GM10266 (cell line): ENCODE data around the gene PARD3.

Experiments used
- DNase-seq: peaks from one replicate; pipeline ENCODE4 v3.0.0; 2012; ENCODE audit errors: extremely low spot score
- TF ChIP-seq, protein P1 (sequence below): IDR thresholded peaks from 2 replicates; pipeline ENCODE4 v1.5.1; 2012; ENCODE audit warnings: mild to moderate bottlenecking, low read depth; ENCODE audit not compliant: control insufficient read depth, insufficient read depth; ENCODE audit errors: missing control alignments

PARD3 gene

DNA sequence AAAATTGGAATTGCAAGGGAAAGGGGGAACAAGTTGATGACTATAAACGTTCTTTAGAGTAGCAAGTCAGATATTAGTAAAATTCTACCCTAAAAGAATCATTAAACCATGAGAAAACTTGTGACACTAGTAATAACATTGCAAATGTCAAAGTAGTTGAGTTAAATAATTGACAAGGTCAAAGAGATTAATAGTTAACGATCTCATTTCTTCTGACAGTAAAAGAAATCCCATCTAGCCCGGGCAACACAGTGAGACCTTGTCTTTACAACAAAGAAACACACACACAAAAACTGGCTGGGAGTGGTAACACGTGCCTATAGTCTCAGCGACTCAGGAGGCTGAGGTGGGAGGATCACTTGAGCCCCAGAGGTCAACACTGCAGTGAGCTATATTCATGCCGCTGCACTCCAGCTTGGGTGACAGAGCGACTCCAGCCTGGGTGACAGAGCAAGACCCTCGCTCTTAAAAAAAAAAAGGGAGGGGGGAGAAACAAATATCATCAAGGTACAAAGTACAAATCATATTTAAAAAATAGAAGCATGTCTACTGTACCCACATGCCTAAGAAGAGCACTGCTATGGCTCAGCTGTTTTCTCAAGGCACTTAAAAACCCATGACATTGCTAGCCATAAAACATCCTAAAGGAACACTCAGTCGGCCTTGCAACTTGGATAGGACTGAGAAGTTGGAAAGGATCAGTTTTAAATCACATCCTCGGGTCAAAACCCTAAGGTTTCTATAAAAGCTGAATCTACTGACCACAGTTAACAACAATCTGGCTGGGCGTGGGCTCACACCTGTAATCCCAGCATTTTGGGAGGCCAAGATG lies 401.1 kb downstream of the PARD3 start:
- DNase-seq: no peak

DNA sequence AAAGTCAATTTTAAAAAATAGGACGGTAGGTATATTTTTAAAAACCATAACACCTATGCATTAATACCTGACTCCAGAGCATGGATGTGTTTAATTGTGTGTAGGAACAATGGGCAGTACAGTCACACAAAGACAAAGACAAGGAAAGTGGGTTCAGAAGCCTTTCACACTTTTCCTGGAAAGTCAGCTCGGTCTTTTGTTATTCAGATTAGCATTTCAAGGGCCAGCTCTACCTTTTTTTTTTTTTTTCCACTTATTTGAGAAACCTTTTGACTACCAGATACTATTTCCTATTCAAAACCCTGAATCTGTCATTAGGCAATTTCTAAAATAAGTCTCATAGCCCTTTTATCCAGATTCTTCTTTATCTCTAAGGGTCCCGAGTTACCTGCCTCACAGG lies 401.9 kb downstream of the PARD3 start:
- DNase-seq: no peak
- TF ChIP-seq, protein P1, sequence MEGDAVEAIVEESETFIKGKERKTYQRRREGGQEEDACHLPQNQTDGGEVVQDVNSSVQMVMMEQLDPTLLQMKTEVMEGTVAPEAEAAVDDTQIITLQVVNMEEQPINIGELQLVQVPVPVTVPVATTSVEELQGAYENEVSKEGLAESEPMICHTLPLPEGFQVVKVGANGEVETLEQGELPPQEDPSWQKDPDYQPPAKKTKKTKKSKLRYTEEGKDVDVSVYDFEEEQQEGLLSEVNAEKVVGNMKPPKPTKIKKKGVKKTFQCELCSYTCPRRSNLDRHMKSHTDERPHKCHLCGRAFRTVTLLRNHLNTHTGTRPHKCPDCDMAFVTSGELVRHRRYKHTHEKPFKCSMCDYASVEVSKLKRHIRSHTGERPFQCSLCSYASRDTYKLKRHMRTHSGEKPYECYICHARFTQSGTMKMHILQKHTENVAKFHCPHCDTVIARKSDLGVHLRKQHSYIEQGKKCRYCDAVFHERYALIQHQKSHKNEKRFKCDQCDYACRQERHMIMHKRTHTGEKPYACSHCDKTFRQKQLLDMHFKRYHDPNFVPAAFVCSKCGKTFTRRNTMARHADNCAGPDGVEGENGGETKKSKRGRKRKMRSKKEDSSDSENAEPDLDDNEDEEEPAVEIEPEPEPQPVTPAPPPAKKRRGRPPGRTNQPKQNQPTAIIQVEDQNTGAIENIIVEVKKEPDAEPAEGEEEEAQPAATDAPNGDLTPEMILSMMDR: no peak

More for the DNA sequence above, 401.1 kb downstream of the PARD3 start:
- TF ChIP-seq, protein P1: no peak

DNA sequence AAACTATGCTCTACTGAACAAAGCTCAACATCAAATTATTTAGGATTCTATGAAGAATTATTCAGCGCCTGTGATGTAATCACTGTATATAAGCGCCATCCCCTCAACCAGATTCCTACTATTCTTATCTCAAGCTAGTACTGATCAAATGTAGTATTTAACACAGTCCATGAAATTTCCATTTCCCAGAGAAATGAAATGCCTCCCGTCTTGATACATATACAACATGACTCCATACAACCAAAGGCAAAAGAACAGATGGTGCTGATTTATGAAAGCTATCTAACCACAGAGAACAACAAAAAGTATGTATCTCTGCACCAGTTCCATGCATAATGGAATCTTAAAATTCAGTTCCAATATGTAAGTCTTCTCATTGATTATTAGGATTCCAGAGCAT lies 406.1 kb downstream of the PARD3 start:
- TF ChIP-seq, protein P1: no peak
- no peak for DNase-seq

DNA sequence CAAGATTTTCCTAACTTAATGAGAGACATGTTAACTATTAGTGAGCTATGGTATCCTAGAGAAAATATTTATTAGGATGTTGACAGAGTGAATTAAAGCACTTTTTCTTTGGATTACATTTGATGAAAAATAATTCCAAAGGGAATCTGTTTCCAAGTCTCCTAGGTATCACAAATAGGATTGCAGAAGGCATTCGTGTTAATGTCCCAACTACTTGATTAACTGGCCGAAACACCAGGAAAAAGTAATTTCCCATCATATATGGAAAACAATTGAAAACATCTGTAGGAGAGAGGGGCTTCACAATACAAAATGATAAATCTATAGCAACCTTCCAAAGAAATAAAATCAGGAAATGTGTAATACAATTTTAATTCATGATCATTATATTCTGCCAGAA lies 406.7 kb downstream of the PARD3 start:
- TF ChIP-seq, protein P1: no peak
- DNase-seq: no peak

DNA sequence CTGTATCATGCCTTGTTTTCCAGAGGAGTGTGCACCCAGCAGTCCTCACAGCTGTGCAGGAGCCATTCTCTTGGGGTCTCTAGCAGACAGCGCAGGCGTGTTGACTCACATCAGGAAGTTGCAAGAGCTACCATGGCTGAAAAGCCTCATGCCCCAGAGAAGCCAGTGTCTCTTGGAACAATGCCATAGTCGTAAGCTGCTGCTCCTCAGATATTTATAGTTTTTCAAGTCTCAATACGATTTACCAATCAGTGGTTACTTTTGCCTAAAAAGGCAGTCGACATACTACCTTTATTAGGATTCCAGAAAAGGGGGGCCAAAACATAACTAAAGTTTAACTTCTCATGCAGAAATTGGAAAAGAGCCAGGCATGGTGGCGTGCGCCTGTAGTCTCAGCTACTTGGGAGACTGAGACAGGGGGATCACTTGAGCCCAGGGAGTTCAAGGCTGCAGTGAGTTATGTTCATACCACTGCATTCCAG lies 407.7 kb downstream of the PARD3 start:
- TF ChIP-seq, protein P1: no peak
- DNase-seq: no peak

DNA sequence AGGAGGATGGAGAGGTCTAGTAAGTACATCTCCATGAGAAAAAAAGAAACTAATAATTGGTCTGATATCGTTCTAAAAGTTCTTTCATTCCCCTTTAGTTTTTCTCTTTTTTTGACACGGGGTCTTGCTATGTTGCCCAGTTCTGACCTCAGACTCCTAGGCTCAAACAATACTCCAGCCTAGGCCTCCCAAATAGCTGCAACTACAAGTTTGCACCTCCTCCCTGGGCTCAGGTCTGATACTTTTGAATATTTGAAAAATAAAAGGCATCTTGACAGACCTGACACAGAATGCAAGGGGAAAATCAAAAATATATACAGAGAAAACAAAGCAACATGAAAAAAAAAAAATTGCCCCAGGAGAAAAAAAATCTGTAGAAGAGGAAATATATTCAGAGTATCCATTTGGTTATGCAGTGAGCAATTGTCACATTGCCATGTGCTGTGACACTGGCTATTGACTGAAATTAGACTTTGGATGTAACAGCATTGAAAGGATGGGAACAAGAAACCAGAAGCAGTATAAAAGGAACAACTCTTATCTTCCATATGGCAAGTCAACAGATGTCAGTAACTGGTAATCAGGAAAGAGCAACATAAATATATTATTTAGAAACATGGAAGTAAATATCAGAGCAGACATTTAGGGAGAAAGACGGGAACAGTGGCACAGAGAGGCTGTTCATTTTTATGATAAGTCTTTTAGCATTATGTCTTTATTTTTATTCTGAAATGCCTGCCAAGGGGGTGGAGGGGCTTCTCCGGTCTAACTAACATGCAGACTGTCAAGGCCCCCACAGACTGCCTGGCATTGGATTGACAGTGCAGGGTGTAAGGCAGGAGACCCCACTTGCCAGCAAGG lies 408.4 kb downstream of the PARD3 start:
- TF ChIP-seq, protein P1: no peak

More for the DNA sequence above, 408.4 kb downstream of the PARD3 start:
- no peak for DNase-seq
